ENCODE results near the gene LTB. TPM values are rescaled to one million over a fixed set of nuclear protein-coding genes. Genes with fewer than 3 reads are reported as not detected.

Gene LTB
- total and polyA plus RNA-seq, 2 of the 13 experiments (the other 11 are each of a cell fraction or from before 2014, with no cell fraction given): 0.09 to 0.22 TPM

- peak; percentile 85; the same call in 1 of the 2 replicates for TF ChIP-seq ZNF275 (CRISPR knock-in tag; IDR thresholded peaks at IDR 0.05; ENCODE audit: borderline replicate concordance)
- TF ChIP-seq ZNF326 (CRISPR knock-in tag; IDR thresholded peaks at IDR 0.05; ENCODE audit: borderline replicate concordance): 0 out of 2 replicates have a peak, but pooled peaks have one; percentile 63
- no peak for TF ChIP-seq HNRNPUL1 (IDR thresholded peaks at IDR 0.05; ENCODE audit: low read depth, low read length)
- peak; percentile 84; the same call in 1 of the 2 replicates for TF ChIP-seq ARID4A (CRISPR knock-in tag; IDR thresholded peaks at IDR 0.05; ENCODE audit: borderline replicate concordance)
- TF ChIP-seq CENPBD1 (CRISPR knock-in tag; IDR thresholded peaks at IDR 0.05; ENCODE audit: borderline replicate concordance, low read depth): no peak
- TF ChIP-seq TEAD2 (CRISPR knock-in tag; IDR thresholded peaks at IDR 0.05): peak; percentile 71; the same call in 1 of the 2 replicates
- 0 out of 2 replicates have a peak, but pooled peaks have one; percentile 23 for TF ChIP-seq FOXJ3 (CRISPR knock-in tag; IDR thresholded peaks at IDR 0.05; ENCODE audit: borderline replicate concordance)
- TF ChIP-seq MAFF (IDR thresholded peaks at IDR 0.05; ENCODE audit: low read depth, low read length): no peak
- TF ChIP-seq RBM22 (optimal IDR thresholded peaks at IDR 0.05; ENCODE audit: low read length): no peak
- peak; percentile 87 for TF ChIP-seq ZNF891 (CRISPR knock-in tag; IDR thresholded peaks at IDR 0.05)
- peak; percentile 38; the same call in 1 of the 2 replicates for TF ChIP-seq ZMYM3 (CRISPR knock-in tag; IDR thresholded peaks at IDR 0.05)
- peak; percentile 86; the same call in 1 of the 2 replicates for TF ChIP-seq ZNF280B (CRISPR knock-in tag; IDR thresholded peaks at IDR 0.05; ENCODE audit: borderline replicate concordance)
- peak; percentile 81 for TF ChIP-seq THAP9 (CRISPR knock-in tag; IDR thresholded peaks at IDR 0.05; ENCODE audit: borderline replicate concordance)
- peak; percentile 77; the same call in 1 of the 2 replicates for TF ChIP-seq ZFP91 (CRISPR knock-in tag; IDR thresholded peaks at IDR 0.05; ENCODE audit: borderline replicate concordance)
Observed at GRCh38 chr6:31580807-31581433, 1.3 kb downstream of the LTB start (continued).
